Vagina (tissue), 2 donors: Measurements from ENCODE around the gene CZIB.

ENCODE experiments used
- CTCF ChIP-seq, 3 experiments: fragments of 450-650 bp in 2 of 3; fragments of 200-600 bp in 1 of 3; sonication (generic) in 1 of 3; IDR thresholded peaks; one replicate each; pipeline ENCODE4 v1.5.1; 2017 to 2019; ENCODE audit warnings: antibody characterized with exemption in 3 of 3, mild to moderate bottlenecking in 2 of 3, moderate library complexity in 2 of 3
- POLR2AphosphoS5 ChIP-seq, 2 donors: sonication (generic); formaldehyde crosslinking; IDR thresholded peaks; one replicate each; pipeline ENCODE4 v1.9.0; 2017; ENCODE audit warnings: antibody characterized with exemption in 2 of 2, mild to moderate bottlenecking in 2 of 2, low read depth in 1 of 2; ENCODE audit not compliant: insufficient read depth in 1 of 2

- TF ChIP-seq CTCF (IDR thresholded peaks at IDR 0.05) (no peak), POLR2AphosphoS5 (IDR thresholded peaks at IDR 0.05; ENCODE audit: insufficient read depth in 1 of 2, low read depth in 1 of 2) (no peak)
Measured at GRCh38 chr1:53183095-53183990, 37.1 kb downstream of the CZIB start.
